Mucosa of rectum (tissue), 2 donors: Measurements from ENCODE around the gene CD226.
"Not testable (repeated sequence)": the region's sequence is repeated elsewhere in the genome, so short reads cannot be mapped to it uniquely, and the experiment has no call there.

ENCODE experiments used
- H3K27ac ChIP-seq, 2 donors: one replicate each; pipeline ENCODE4 v1.7.0; 2013; ENCODE audit warnings: inconsistent platforms in 2 of 2, low read depth in 2 of 2, low read length in 2 of 2
- H3K27me3 ChIP-seq, 2 donors: one replicate each; pipeline ENCODE4 v1.7.0; 2013; ENCODE audit warnings: low read length in 2 of 2; ENCODE audit not compliant: control insufficient read depth in 2 of 2, insufficient read depth in 2 of 2
- H3K36me3 ChIP-seq, 2 donors: one replicate each; pipeline ENCODE4 v1.7.0; 2013; ENCODE audit warnings: low read length in 2 of 2; ENCODE audit not compliant: control insufficient read depth in 2 of 2, insufficient read depth in 2 of 2
- H3K4me1 ChIP-seq, 2 donors: one replicate each; pipeline ENCODE4 v1.7.0; 2013; ENCODE audit warnings: low read length in 2 of 2, mild to moderate bottlenecking in 1 of 2; ENCODE audit not compliant: control insufficient read depth in 2 of 2, insufficient read depth in 2 of 2
- H3K4me3 ChIP-seq, 2 donors: one replicate each; pipeline ENCODE4 v1.7.0; 2013; ENCODE audit warnings: low read length in 2 of 2
- H3K9ac ChIP-seq, 2 donors: one replicate each; pipeline ENCODE4 v1.7.0; 2013; ENCODE audit warnings: low read length in 2 of 2, low read depth in 1 of 2, mild to moderate bottlenecking in 1 of 2
- H3K9me3 ChIP-seq, 2 donors: one replicate each; pipeline ENCODE4 v1.7.0; 2013; ENCODE audit warnings: low read length in 2 of 2; ENCODE audit not compliant: control insufficient read depth in 2 of 2
- donor health status: healthy.
- donor health status: Normal muscosa, but diverticular disease.

CD226 gene

DNA sequence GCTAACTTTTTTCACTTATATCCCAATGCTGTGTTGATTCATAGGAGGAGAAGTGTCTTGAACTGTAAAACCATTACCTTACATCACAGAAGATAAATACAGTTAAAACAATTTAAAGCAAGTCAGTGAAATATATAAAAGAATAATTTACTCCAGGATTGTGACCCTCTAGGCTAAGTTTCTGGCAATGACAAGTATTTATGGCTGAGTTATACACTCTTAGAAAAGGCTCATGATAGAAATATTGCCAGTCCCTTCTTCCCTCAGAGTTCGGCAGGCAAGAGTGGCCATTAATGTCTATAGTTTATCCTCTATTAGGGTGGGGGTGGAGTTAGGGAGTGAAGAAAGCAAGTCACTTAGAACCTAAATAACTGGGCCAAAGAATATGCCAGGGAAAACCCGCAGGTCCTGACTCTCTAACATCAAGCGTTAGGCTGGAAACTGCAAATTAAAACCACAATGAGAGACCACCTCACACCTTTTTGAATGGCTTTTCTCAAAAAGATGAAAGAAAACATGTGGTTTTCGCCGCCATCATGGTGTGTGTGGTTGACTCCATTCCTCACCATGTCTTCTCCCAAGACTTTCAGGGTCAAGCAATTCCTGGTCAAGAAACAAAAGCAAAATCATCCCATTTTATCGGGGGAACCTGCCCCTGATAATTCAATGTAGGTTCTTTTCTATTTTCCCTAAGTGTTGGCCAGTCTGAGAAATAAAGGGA lies 69.3 kb downstream of the CD226 start:
- no peaks in the 10 kb centered on the region for H3K9me3 ChIP-seq
- H3K9ac ChIP-seq: no peak overlapping the region
- H3K27me3 ChIP-seq: no peaks in the 10 kb centered on the region
- no peaks in the 10 kb centered on the region for H3K4me1 ChIP-seq
- no peaks in the 10 kb centered on the region for H3K36me3 ChIP-seq
- H3K27ac ChIP-seq: no peak overlapping the region
- H3K4me3 ChIP-seq: no peak overlapping the region

DNA sequence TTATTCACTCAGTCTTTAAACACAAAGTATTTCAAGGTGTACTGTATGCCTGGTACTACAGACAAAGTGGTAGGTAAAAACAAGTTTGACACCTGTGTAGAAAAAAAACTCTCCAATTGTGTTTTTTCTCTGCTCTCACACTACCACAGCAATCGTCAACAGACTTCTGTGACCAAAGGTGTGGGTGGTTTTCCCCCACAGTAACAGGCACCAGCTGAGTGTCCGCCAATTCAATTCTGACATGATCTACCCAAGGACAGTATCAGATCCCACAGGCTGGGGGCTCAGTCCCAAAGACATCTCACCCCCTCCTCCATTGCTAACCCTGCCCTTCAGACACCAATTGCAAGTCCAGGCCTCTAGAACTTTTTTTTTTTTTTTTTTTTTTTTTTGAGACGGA lies 71.2 kb downstream of the CD226 start:
- Histone ChIP-seq H3K9ac (no peak overlapping the region), H3K4me1 (no peaks in the 10 kb centered on the region), H3K27ac (no peak overlapping the region), H3K27me3 (no peaks in the 10 kb centered on the region), H3K36me3 (no peaks in the 10 kb centered on the region), H3K4me3 (no peak overlapping the region), H3K9me3 (no peaks in the 10 kb centered on the region)

DNA sequence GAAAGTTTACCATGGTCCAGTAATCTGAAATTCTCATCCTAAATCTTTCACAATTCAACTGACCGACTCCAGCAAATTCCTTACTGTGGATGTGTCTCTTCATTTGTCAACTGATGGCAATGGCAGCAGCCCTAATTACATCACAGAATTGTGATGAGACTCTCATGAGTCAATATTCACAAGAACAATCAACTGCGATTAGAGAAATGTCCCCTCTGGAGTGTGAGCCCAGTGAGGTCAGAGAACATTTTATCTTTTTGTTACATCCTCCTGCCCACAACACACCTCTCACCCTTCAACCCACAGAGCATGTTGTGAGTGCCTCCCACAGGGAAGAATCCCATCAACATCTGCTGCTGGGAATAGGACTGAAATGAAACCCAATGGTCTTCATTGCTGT lies 73.6 kb downstream of the CD226 start:
- Histone ChIP-seq H3K27ac (no peak overlapping the region), H3K4me1 (no peaks in the 10 kb centered on the region), H3K36me3 (no peaks in the 10 kb centered on the region), H3K9ac (no peak overlapping the region), H3K4me3 (no peak overlapping the region), H3K27me3 (no peaks in the 10 kb centered on the region), H3K9me3 (no peaks in the 10 kb centered on the region)

DNA sequence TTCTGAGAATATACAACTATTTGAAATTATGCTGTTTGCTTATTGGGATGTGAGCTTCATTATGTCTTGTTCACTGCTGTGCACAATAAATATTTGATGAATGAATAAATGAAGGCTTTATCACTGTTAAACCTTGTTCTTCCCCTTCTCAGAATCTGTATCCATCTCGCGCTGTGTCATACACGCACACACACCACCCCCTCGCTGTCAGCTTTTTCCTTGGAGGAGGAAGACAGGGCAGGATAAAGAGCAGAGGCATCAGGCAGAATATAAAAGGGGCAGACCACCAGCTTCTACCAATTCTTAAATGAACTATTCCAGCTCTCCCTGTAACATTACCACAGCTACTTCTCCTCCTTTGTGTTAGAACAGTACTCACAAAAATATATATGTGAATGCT lies 75.0 kb downstream of the CD226 start:
- no peaks in the 10 kb centered on the region for H3K27me3 ChIP-seq
- H3K4me1 ChIP-seq: no peaks in the 10 kb centered on the region
- no peak overlapping the region for H3K4me3 ChIP-seq
- no peak overlapping the region for H3K27ac ChIP-seq
- H3K9ac ChIP-seq: no peak overlapping the region
- no peaks in the 10 kb centered on the region for H3K36me3 ChIP-seq
- no peaks in the 10 kb centered on the region for H3K9me3 ChIP-seq

DNA sequence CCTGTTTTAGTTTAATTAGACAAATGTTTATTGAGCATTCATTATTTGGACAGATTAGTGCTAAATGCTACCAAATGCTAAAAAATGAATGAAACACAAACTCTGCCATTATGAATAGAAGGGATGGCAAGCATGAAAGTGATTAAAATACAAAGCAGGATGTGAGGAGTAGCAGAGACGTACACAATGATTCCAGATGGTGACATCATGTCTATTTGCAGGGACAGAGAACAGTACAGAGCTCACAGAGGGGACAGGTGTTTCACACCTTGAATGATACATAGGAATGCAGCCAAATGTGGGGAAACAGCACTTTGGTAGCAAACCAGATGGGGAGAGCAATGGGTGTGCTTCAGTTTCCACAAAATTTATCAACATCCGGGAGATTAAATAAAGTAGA lies 76.3 kb downstream of the CD226 start:
- no peak overlapping the region for H3K4me3 ChIP-seq
- no peaks in the 10 kb centered on the region for H3K36me3 ChIP-seq
- no peaks in the 10 kb centered on the region for H3K27me3 ChIP-seq
- no peak overlapping the region for H3K9ac ChIP-seq
- no peak overlapping the region for H3K27ac ChIP-seq
- H3K9me3 ChIP-seq: no peaks in the 10 kb centered on the region
- H3K4me1 ChIP-seq: peaks cover 0 to 3% of the 10 kb centered on the region in 2 donors

DNA sequence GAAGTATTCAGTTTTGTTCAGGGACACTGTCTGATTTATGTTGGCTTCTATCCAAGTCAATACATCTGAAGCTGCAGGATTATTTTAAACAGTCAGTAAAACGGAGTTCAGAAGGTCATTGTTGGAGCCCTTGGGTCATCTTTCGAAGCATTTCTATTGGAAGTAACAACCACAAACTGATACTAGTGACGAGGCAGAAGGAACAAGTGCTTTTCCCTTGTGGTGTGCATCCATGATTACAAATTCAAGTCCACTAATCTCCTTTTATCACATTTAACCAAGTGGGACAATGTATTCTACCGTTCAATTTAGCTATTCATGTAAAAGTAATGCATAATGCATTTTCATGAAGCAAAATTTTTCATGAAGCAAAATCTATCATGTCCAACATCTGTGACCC lies 76.9 kb downstream of the CD226 start:
- Histone ChIP-seq H3K36me3 (no peaks in the 10 kb centered on the region), H3K9ac (no peak overlapping the region), H3K9me3 (no peaks in the 10 kb centered on the region), H3K27me3 (no peaks in the 10 kb centered on the region), H3K27ac (no peak overlapping the region), H3K4me3 (no peak overlapping the region), H3K4me1 (peaks cover 0 to 3% of the 10 kb centered on the region in 2 donors)

DNA sequence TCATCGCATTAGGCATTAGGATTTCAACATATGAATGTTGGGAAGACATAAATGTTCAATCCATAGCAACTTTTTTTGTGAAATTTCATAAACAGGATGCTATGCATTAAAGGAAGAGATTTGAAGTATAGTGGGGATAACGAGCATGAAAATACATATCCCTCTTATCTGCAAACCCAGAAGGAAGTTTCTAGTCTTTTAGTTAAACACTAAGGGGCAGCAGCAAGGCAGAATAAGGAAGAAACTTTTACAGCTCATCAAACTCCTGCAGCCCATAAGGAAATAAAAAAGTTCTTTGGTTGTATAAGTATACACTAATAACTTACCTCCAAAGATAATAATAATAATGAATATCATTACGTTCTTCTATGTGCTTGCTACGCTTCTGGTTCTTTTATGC lies 81.5 kb downstream of the CD226 start:
- H3K9me3 ChIP-seq: no peaks in the 10 kb centered on the region
- H3K27me3 ChIP-seq: no peaks in the 10 kb centered on the region
- H3K4me1 ChIP-seq: peaks cover 0 to 3% of the 10 kb centered on the region in 2 donors
- H3K4me3 ChIP-seq: no peak overlapping the region
- no peak overlapping the region for H3K9ac ChIP-seq
- H3K36me3 ChIP-seq: no peaks in the 10 kb centered on the region
- no peak overlapping the region for H3K27ac ChIP-seq

DNA sequence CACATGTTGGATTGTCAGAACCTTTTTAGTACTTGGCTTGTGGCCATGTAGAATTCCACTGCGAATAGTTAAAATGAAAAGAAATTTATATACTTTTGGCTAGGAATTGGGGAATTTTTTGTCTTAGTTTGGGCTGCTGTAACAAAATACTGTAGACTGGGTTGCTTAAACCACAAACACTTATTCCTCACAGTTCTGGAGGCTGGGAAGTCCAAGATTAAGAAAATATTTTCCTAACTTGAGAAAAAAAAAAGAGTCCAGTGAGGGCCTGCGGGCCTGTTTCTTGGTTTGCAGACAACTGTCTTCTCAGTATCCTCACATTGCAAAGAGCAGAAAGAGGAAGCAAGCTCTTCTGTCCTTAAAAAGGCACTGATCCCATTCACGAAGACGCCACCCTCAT lies 81.9 kb downstream of the CD226 start:
- Histone ChIP-seq H3K9me3 (no peaks in the 10 kb centered on the region), H3K27ac (no peak overlapping the region), H3K4me3 (no peak overlapping the region), H3K9ac (no peak overlapping the region), H3K36me3 (no peaks in the 10 kb centered on the region), H3K27me3 (no peaks in the 10 kb centered on the region), H3K4me1 (peaks cover 0 to 3% of the 10 kb centered on the region in 2 donors)

DNA sequence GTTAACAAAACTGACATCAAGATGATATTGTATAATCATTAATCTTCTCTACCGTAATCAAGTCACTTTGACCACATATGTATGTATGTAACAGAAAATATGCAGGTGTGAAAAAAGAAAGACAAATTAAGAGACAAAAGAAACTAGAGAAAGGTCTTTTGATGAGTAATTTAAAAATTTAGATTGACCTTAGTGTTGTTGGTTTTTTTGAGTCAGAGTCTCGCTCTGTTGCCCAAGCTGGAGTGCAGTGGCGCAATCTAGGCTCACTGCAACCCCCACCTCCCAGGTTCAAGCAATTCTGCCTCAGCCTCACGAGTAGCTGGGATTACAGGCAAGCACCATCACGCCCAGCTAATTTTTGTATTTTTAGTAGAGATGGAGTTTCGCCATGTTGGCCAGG lies 82.9 kb downstream of the CD226 start:
- not testable (repeated sequence) for H3K4me1 ChIP-seq, H3K9me3 ChIP-seq, H3K36me3 ChIP-seq, H3K9ac ChIP-seq, H3K4me3 ChIP-seq, H3K27me3 ChIP-seq, H3K27ac ChIP-seq

DNA sequence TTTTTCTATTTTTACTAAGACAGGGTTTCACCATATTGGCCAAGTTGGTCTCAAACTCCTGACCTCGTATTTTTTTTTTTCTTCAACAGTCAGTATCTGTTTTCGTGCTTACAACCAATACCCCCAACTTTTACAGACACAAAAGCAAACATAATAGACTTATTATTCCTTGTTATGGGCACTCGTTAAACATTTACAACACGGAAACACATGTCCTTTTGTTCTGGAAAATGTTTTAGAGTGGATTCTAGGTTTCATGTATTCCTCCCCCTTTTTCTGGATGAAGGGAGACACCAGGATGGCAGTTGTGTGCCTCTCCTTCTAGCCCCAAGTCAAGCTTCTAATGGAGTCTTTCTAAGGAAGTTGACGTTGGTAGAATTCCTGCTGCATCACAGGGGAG lies 88.8 kb downstream of the CD226 start:
- Histone ChIP-seq H3K36me3 (no peaks in the 10 kb centered on the region), H3K4me1 (peaks cover 0 to 3% of the 10 kb centered on the region in 2 donors), H3K27ac (no peak overlapping the region), H3K4me3 (no peak overlapping the region), H3K9ac (no peak overlapping the region), H3K27me3 (no peaks in the 10 kb centered on the region), H3K9me3 (no peaks in the 10 kb centered on the region)

DNA sequence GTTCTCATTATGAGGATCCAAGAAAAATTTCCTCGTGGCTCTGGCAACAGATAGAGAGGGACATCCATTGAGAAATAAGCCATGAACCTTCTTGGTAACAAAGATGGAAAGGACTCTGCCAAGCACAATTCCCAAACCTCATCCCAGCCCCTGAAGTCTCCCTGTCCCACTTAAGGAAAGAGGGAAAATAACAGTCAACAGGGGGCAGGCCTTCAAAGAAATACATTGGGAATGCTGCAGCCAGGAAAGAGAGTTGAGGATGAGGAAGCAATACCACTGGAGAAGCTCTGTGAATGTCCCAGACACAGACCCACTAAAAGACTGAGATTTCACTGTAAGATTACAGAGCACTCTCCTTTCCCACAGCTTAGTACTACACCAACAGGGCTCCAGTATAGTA lies 93.2 kb downstream of the CD226 start:
- no peak overlapping the region for H3K27ac ChIP-seq
- H3K9ac ChIP-seq: no peak overlapping the region

More for the DNA sequence above, 93.2 kb downstream of the CD226 start:
- Histone ChIP-seq H3K27me3 (no peaks in the 10 kb centered on the region), H3K36me3 (no peaks in the 10 kb centered on the region), H3K4me3 (no peak overlapping the region), H3K9me3 (no peaks in the 10 kb centered on the region), H3K4me1 (peaks cover 0 to 3% of the 10 kb centered on the region in 2 donors)
